IMR-90 (cell line): ENCODE measurements around the gene GDI2. TPM values are rescaled to one million over a fixed set of nuclear protein-coding genes. Genes with fewer than 3 reads are reported as not detected.

Experiments
- ATAC-seq: fragments of 200-7000 bp; cut with Tn5 transposase; 2 replicates; pipeline ENCODE4 v1.9.1; 2020; ENCODE audit warnings: low read depth, mild to moderate bottlenecking, moderate library complexity
- BruUV-seq: library from RNA; stranded (reverse); fragments of 400-500 nt; replicated peaks from 2 replicates; lab custom pipeline; 2021; lab: Mats Ljungman, UMichigan
- CTCF ChIA-PET: fragments of 300-600 bp; formaldehyde crosslinking; extraction: SDS; loops from one replicate; lab custom pipeline; 2021; ENCODE audit warnings: antibody characterized with exemption; lab: Yijun Ruan, JAX
- POLR2A ChIA-PET: fragments of 300-600 bp; sonication (Branson Sonifier 250); formaldehyde crosslinking; loops from one replicate; lab custom pipeline; 2022; ENCODE audit warnings: antibody characterized with exemption; ENCODE audit not compliant: unreplicated experiment; lab: Charles Lee
- DNase-seq: peaks from one replicate; pipeline ENCODE4 v3.0.0; 2013
- H2AFZ ChIP-seq: replicated peaks from 2 replicates; pipeline ENCODE3; 2013; ENCODE audit warnings: low read length, mild to moderate bottlenecking; ENCODE audit not compliant: poor library complexity
- H2AK5ac ChIP-seq: 2 replicates; pipeline ENCODE4 v1.6.1; 2013; ENCODE audit warnings: low read depth, low read length, inconsistent platforms
- H2AK9ac ChIP-seq: replicated peaks from 2 replicates; pipeline ENCODE3; 2013; ENCODE audit warnings: mild to moderate bottlenecking, low read depth, low read length, moderate library complexity; ENCODE audit not compliant: poor library complexity
- H2BK120ac ChIP-seq: 2 replicates; pipeline ENCODE4 v1.6.1; 2013; ENCODE audit warnings: low read depth, low read length, inconsistent platforms
- H2BK15ac ChIP-seq: 3 replicates; pipeline ENCODE4 v1.6.1; 2013; ENCODE audit warnings: low read depth, low read length, inconsistent platforms
- H2BK20ac ChIP-seq: 2 replicates; pipeline ENCODE4 v1.6.1; 2013; ENCODE audit warnings: low read depth, mild to moderate bottlenecking, inconsistent platforms, low read length, moderate library complexity
- H2BK5ac ChIP-seq: 2 replicates; pipeline ENCODE4 v1.6.1; 2013; ENCODE audit warnings: mild to moderate bottlenecking, low read depth, low read length, inconsistent platforms; ENCODE audit not compliant: poor library complexity, severe bottlenecking
- H3K14ac ChIP-seq: replicated peaks from 2 replicates; pipeline ENCODE4 v1.6.1; 2013; ENCODE audit warnings: low read depth, low read length, inconsistent platforms
- H3K18ac ChIP-seq: 2 replicates; pipeline ENCODE4 v1.6.1; 2013; ENCODE audit warnings: low read depth, low read length, control low read depth
- H3K23ac ChIP-seq: 2 replicates; pipeline ENCODE4 v1.6.1; 2013; ENCODE audit warnings: low read depth, low read length, inconsistent platforms
- H3K27ac ChIP-seq: 2 replicates; pipeline ENCODE4 v1.5.1; 2013; ENCODE audit warnings: mild to moderate bottlenecking, control low read depth, low read length; ENCODE audit not compliant: insufficient read depth
- H3K27me3 ChIP-seq: 2 replicates; pipeline ENCODE4 v1.6.1; 2013; ENCODE audit warnings: low read length; ENCODE audit not compliant: control insufficient read depth, insufficient read depth
- H3K36me3 ChIP-seq: 2 replicates; pipeline ENCODE4 v1.6.1; 2013; ENCODE audit warnings: low read length, mixed read lengths; ENCODE audit not compliant: control insufficient read depth, insufficient read depth
- H3K4ac ChIP-seq: 2 replicates; pipeline ENCODE4 v1.6.1; 2013; ENCODE audit warnings: low read depth, low read length, inconsistent platforms
- H3K4me1 ChIP-seq: 2 replicates; pipeline ENCODE4 v1.6.1; 2013; ENCODE audit warnings: low read length, mixed read lengths; ENCODE audit not compliant: control insufficient read depth, insufficient read depth
- H3K4me2 ChIP-seq: 2 replicates; pipeline ENCODE4 v1.6.1; 2013; ENCODE audit warnings: low read depth, mild to moderate bottlenecking, control low read depth, low read length, moderate library complexity
- H3K4me3 ChIP-seq: 2 replicates; pipeline ENCODE4 v1.5.1; 2013; ENCODE audit warnings: low read depth, mild to moderate bottlenecking, control low read depth, low read length, moderate library complexity; ENCODE audit not compliant: insufficient read depth
- H3K56ac ChIP-seq: 2 replicates; pipeline ENCODE4 v1.6.1; 2013; ENCODE audit warnings: low read length, inconsistent platforms; ENCODE audit not compliant: insufficient read depth; ENCODE audit errors: extremely low read depth
- H3K79me1 ChIP-seq, 2 experiments: 2 replicates each; pipeline ENCODE4 v1.6.1; 2013; ENCODE audit warnings: low read length in 2 of 2, inconsistent platforms in 1 of 2, low read depth in 1 of 2
- H3K9ac ChIP-seq: 2 replicates; pipeline ENCODE4 v1.6.1; 2013; ENCODE audit warnings: low read depth, low read length, control low read depth
- H3K9me1 ChIP-seq: 2 replicates; pipeline ENCODE4 v1.6.1; 2013; ENCODE audit warnings: low read length, inconsistent platforms; ENCODE audit not compliant: insufficient read depth
- H3K9me3 ChIP-seq: 2 replicates; pipeline ENCODE4 v1.6.1; 2013; ENCODE audit warnings: low read length; ENCODE audit not compliant: control insufficient read depth, insufficient read depth
- H4K20me1 ChIP-seq: 2 replicates; pipeline ENCODE4 v1.6.1; 2013; ENCODE audit warnings: low read length, inconsistent platforms; ENCODE audit not compliant: insufficient read depth
- H4K5ac ChIP-seq: 2 replicates; pipeline ENCODE4 v1.6.1; 2013; ENCODE audit warnings: mild to moderate bottlenecking, low read depth, low read length, control low read depth
- H4K8ac ChIP-seq, 2 experiments: 2 replicates each; pipeline ENCODE4 v1.6.1; 2013; ENCODE audit warnings: low read depth in 2 of 2, low read length in 2 of 2, control low read depth in 1 of 2, inconsistent platforms in 1 of 2
- H4K91ac ChIP-seq: 2 replicates; pipeline ENCODE4 v1.6.1; 2013; ENCODE audit warnings: low read depth, low read length, inconsistent platforms; ENCODE audit not compliant: insufficient read depth
- BHLHE40 ChIP-seq: fragments of 150-350 bp; IDR thresholded peaks from 2 replicates; pipeline ENCODE4 v1.6.1; 2016; ENCODE audit warnings: mild to moderate bottlenecking, low read depth, low read length
- CEBPB ChIP-seq: IDR thresholded peaks from 2 replicates; pipeline ENCODE4 v1.6.1; 2012; ENCODE audit warnings: low read depth, low read length, improper control_type of control experiment
- CHD1 ChIP-seq: IDR thresholded peaks from 2 replicates; pipeline ENCODE4 v1.6.1; 2012; ENCODE audit warnings: low read depth, low read length, improper control_type of control experiment
- CTCF ChIP-seq: conservative IDR thresholded peaks from 2 replicates; pipeline ENCODE4 v1.5.1; 2012; ENCODE audit warnings: mild to moderate bottlenecking, low read depth, low read length, improper control_type of control experiment
- ELK1 ChIP-seq: fragments of 150-350 bp; IDR thresholded peaks from 2 replicates; pipeline ENCODE4 v1.6.1; 2016; ENCODE audit warnings: low read depth, mild to moderate bottlenecking, low read length, moderate library complexity, borderline replicate concordance
- FOS ChIP-seq: fragments of 150-350 bp; IDR thresholded peaks from 2 replicates; pipeline ENCODE4 v1.6.1; 2016; ENCODE audit warnings: low read depth, low read length
- MAZ ChIP-seq: IDR thresholded peaks from 2 replicates; pipeline ENCODE4 v1.6.1; 2012; ENCODE audit warnings: low read depth, mild to moderate bottlenecking, low read length, improper control_type of control experiment, moderate library complexity, borderline replicate concordance
- MXI1 ChIP-seq: IDR thresholded peaks from 2 replicates; pipeline ENCODE4 v1.6.1; 2012; ENCODE audit warnings: low read depth, mild to moderate bottlenecking, low read length, moderate library complexity, borderline replicate concordance
- NFE2L2 ChIP-seq: fragments of 150-350 bp; IDR thresholded peaks from 2 replicates; pipeline ENCODE4 v1.6.1; 2016; ENCODE audit warnings: low read depth, mild to moderate bottlenecking, low read length
- POLR2A ChIP-seq: IDR thresholded peaks from 2 replicates; pipeline ENCODE4 v1.6.1; 2012; ENCODE audit warnings: mild to moderate bottlenecking, low read depth, low read length
- RAD21 ChIP-seq: IDR thresholded peaks from 2 replicates; pipeline ENCODE4 v1.6.1; 2012; ENCODE audit warnings: low read length, improper control_type of control experiment
- RCOR1 ChIP-seq: IDR thresholded peaks from 2 replicates; pipeline ENCODE4 v1.6.1; 2012; ENCODE audit warnings: mild to moderate bottlenecking, low read length, improper control_type of control experiment; ENCODE audit not compliant: insufficient replicate concordance
- RFX5 ChIP-seq: IDR thresholded peaks from 2 replicates; pipeline ENCODE4 v1.8.0; 2012; ENCODE audit warnings: low read depth, mild to moderate bottlenecking, low read length, moderate library complexity
- SMC3 ChIP-seq: fragments of 150-350 bp; IDR thresholded peaks from 2 replicates; pipeline ENCODE4 v1.6.1; 2016; ENCODE audit warnings: low read depth, mild to moderate bottlenecking, antibody characterized with exemption, low read length, moderate library complexity
- USF2 ChIP-seq: fragments of 150-350 bp; IDR thresholded peaks from 2 replicates; pipeline ENCODE4 v1.6.1; 2017; ENCODE audit warnings: mild to moderate bottlenecking, antibody characterized with exemption, low read length, low read depth
- WGBS, 2 experiments: methylation state at CpG; one replicate each; pipeline versions ENCODE4 v1.1.5 to v1.1.7; 2013; ENCODE audit warnings: missing lambda C conversion rate in 2 of 2; ENCODE audit not compliant: insufficient read length in 1 of 2; ENCODE audit errors: extremely low coverage in 2 of 2; 5-methylcytosine and 5-hydroxymethylcytosine counted together
- dilution Hi-C: fragments of 300-500 bp; cut with HindIII; formaldehyde crosslinking; loops from one replicate; pipeline ENCODE4 v1.14.3; 2018; ENCODE audit warnings: low sequenced_read_pairs; ENCODE audit not compliant: unreplicated experiment
- in situ Hi-C: fragments of 300-500 bp; cut with MboI; formaldehyde crosslinking; loops from 3 replicates; pipeline ENCODE4 v1.14.3; 2019; ENCODE audit warnings: low sequenced_read_pairs, inconsistent platforms, mixed read lengths
- intact Hi-C: fragments of 100-400 bp; cut with micrococcal nuclease; formaldehyde crosslinking; loops from 2 replicates; pipeline ENCODE4 v1.10.0; 2022
- polyA plus RNA-seq, 3 experiments: library from polyadenylated mRNA; depleted of rRNA; stranded (reverse); fragments of >200 nt; gene quantifications; 2 replicates each; pipeline ENCODE4 v1.2.3, GENCODE V29; 2012; ENCODE audit warnings: low replicate concordance in 1 of 3
- total RNA-seq: library from RNA; depleted of rRNA; stranded (reverse); fragments of >200 nt; gene quantifications from 2 replicates; pipeline ENCODE4 v1.2.3, GENCODE V29; 2012

Gene GDI2
- total and polyA plus RNA-seq, 2 of the 4 experiments (the other 2 are of a cell fraction) = 171 to 396 TPM

- H3K9me1 ChIP-seq = peaks cover 10% of the 10 kb centered on the region; the same call in 1 of the 2 replicates
- intact Hi-C loops = no loop called here
- no peak overlapping the region for H3K56ac ChIP-seq
- peaks cover 8 to 16% of the 10 kb centered on the region in 2 experiments for H3K79me1 ChIP-seq
- no TSS peak for BruUV-seq
- H2BK5ac ChIP-seq = no peak overlapping the region
- H3K36me3 ChIP-seq = peaks cover 20% of the 10 kb centered on the region
- in situ Hi-C loops = no loop called here
- no CpG with 5 or more reads among the region's 3 CpGs for WGBS, 2 experiments
- DNase-seq (no peak), ATAC-seq (no peak)
- H4K8ac ChIP-seq = no peak overlapping the region
- no peaks in the 10 kb centered on the region for H3K4me1 ChIP-seq
- H2AK5ac ChIP-seq = no peak overlapping the region
- H3K14ac ChIP-seq = no peak overlapping the region
- no peak overlapping the region for H3K4me3 ChIP-seq
- H2AFZ ChIP-seq = no peak overlapping the region
- H3K23ac ChIP-seq = no peak overlapping the region
- TF ChIP-seq USF2 (no peak), CTCF (no peak), RAD21 (no peak), MXI1 (no peak), NFE2L2 (no peak), MAZ (no peak), CHD1 (no peak), RFX5 (no peak), CEBPB (no peak), ELK1 (no peak), SMC3 (no peak), POLR2A (no peak), BHLHE40 (no peak), FOS (no peak), RCOR1 (no peak)
- CTCF ChIA-PET = interaction anchor here (1.1 kb wide), 1 partner anchor 14 kb away, joined by 4 read pairs; no protein-coding TSS in a partner anchor
- H2BK120ac ChIP-seq = no peak overlapping the region
- H3K9ac ChIP-seq = no peak overlapping the region
- no peaks in the 10 kb centered on the region; the same call in 1 of the 2 replicates for H4K20me1 ChIP-seq
- no peak overlapping the region for H3K18ac ChIP-seq
- H2BK15ac ChIP-seq = no peak overlapping the region
- H2AK9ac ChIP-seq = no peak overlapping the region
- no peak overlapping the region for H4K91ac ChIP-seq
- no peak overlapping the region for H4K5ac ChIP-seq
- H2BK20ac ChIP-seq = no peak overlapping the region
- H3K27me3 ChIP-seq = no peaks in the 10 kb centered on the region
- H3K4ac ChIP-seq = no peak overlapping the region
- no peak overlapping the region for H3K4me2 ChIP-seq
- no peaks in the 10 kb centered on the region for H3K9me3 ChIP-seq
- H3K27ac ChIP-seq = no peak overlapping the region
- POLR2A ChIA-PET = no interaction called here
- dilution Hi-C loops = no loop called here
These were observed 81.7 kb downstream of the GDI2 start for GRCh38 chr10:5731559-5731958.
